HG03097 (cell line): ENCODE results near the gene ENTPD6.
"Not testable (repeated sequence)": the region's sequence is repeated elsewhere in the genome, so short reads cannot be mapped to it uniquely, and the experiment has no call there.

Source experiments
- ATAC-seq: cut with Tn5 transposase; IDR thresholded peaks from one replicate; pipeline ENCODE4 v1.9.1; 2021; ENCODE audit not compliant: unreplicated experiment, low FRiP score

Gene ENTPD6

DNA sequence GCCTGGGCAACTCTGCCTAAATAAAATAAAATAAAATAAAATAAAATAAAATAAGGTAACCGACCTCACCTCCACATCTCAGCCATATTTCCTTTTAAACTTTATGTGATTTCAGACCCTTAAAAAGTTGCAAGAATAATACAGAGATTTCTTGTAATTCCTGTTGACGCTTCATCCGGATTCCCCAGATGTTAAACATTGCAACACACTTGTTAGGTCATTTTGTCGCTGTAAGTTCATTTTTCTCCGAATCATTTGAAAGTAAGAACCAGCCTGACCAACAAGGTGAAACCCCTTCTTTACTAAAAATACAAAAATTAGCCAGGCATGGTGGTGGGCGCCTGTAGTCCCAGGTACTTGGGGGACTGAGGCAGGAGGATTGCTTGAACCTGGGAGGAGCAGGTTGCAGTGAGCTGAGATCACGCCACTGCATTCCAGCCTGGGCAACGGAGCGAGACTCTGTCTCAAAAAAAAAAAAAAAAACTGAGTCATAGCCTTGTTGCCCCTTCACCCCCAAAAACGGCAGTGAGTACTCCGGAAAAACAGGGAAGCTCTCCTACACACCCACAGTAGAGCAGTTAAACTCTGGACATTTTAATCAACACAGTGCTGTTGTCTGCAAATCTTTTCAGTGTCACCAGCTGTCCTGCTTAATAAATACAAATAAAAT, 58.2 kb downstream of the ENTPD6 start:
- ATAC-seq = no peak

DNA sequence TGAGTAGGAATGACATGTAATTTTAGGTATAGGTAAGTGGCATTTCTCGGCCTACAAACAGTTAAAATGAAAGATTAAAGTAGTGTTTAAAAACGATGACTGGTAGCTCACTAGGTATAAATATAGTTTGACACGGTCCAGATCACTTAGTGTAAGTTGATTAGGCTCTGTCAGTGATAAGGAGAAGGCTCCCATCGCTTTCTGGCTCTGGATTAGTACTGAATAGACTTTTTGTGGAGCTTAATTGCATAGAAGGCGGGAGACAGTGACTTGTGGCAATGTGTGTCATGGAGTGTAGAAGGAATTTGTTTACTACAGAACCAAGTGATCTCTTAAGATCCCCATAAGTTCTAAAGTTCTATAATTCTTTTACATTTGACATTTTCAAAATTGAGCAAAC, 59.1 kb downstream of the ENTPD6 start:
- no peak for ATAC-seq

DNA sequence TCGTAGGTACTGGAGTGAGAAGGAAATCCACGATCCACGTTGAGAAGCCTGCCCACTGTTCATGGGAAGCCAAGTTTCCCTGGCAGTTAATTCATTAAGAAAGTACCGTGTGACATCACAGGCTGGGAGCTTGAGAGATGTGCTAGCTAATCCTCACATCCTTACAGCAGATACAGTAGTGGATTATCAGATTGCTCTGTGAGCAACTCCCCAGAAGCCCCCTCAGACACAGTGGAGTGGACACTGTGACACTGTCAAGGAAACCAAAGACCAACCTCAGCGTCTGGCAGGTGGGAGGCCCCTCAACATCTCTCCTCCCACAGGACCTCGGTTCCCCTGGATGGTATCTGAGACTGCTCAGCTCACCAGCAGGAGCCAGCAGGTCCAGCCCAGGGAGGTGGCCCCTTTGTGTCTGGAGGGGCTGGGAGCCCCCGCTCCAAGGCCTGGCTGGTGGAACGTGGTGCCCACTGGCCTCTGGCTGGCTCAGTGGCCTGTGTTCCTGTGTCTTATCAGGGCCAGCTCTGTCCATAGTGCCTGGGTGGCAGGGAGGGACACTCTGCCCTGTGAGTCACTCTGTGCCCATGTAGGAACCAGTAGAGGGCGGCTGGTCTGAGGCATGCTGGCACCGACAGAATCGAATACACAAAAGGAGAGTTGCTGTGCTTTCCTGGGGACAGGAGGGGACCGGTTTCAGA, 59.6 kb downstream of the ENTPD6 start:
- no peak for ATAC-seq

DNA sequence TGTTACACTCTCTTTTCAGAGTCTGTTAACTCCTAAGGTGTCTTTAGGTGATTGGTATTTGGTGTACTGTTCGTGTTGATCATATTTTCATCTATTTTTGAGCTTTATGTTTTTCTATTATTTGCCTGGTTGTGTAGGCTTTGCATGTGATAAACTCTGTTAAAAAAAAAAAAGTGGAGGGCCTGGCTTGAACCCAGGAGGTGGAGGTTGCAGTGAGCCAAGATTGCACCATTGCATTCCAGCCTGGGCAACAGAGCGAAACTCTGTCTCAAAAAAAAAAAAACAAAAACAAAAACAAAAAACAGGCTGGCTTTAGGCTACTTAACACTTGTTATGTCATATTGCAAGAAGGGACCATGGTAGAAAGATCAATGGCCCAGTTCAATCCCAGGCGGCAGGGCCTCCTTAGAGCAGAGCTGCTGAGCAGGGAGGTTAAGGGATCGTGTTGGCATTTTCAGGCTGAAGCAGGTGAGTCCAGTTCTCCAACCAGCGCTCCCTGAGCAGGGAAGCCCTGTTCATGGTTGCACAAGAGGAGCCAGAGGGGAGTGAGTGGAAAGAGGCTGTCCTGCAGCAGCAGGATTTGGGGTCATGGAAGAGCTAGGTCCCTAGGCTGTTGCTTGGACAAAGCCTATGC, 60.8 kb downstream of the ENTPD6 start:
- no peak for ATAC-seq

DNA sequence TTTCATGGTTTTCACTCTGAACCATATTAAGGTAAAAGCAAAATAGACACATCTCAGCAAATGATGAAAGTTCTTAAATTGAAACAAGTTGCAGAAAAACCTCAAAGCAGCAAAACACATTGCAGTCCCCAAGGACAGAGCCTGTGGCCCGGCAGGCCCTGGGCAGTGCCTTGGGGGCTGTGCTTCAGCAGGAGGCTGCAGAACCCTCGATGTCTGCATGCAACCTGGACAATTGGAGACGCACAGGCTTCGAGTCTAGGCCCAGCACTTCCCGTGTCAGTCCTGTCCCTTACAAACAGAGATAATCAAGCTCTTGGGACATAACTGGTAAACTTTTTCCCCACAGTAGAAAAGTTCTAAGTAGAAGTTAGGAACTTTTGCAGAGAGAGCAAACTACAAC, 61.6 kb downstream of the ENTPD6 start:
- no peak for ATAC-seq

DNA sequence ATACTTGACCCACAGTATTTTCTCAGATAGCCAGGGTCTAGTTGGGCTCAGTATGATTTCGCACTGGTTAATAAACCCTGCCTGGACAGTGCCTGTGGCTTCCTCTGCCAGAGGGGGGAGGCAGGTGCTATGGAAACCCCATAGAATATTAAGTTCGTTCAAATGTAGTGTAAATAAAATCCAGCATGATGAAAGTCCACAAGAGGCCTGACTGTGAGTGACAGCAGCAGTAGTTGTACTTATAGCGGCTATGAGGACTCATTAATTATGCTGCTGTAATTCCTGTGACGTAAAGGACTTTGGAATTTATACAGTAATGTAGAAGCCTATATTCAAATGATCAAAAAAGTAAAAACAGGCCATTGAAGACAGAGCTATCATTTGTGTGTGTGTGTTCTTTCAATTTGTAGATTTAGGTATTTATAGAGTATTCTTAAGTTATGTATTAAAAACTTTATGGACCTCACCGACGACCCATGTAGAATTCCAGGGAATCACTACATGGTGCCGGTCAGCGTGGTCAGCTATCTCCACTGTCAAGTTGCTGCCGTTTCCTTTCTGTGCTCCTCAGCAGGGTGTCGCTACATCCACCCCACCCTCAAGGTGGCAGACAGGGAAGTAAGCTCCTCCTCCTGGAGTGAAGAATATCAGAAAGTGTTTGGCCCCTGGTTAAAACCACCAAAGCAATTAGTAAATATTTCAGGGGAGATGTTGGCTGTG, 62.4 kb downstream of the ENTPD6 start:
- no peak for ATAC-seq

DNA sequence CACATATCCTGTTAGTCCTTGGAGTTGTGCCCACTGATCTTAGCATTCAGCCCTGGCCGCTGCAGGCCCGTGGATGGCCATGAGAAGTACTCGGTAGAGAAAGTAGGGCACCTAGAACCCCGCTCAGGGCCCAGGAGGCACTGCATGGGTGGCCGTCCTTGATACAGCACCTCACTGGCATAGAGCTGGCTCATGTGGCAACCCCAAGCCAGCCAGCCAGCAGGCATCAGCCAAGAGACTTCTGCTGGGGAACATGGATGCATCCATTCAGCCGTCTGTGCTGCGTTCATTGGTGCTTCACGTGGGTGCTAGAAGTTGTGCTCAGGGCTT, 62.9 kb downstream of the ENTPD6 start:
- no peak for ATAC-seq

DNA sequence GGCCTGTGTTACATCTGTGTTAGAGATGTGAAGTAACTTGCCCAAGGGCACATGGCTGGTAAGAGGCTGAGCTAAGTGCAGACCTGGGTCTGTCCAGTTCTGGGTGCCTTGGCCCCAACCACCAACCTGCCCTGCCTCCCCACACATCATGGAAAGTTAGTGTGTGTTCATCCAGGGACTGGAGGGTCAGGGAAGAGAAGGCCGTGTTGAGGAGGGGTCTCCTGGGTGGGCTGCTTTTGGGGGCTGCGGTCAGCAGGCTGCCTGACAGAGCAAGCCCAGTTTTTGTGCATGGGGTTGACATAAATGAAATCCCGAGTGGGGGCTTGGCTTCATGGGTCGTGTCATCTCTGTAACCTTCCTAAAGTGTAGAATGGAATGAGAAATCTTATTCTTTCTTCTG, 63.3 kb downstream of the ENTPD6 start:
- ATAC-seq = no peak

DNA sequence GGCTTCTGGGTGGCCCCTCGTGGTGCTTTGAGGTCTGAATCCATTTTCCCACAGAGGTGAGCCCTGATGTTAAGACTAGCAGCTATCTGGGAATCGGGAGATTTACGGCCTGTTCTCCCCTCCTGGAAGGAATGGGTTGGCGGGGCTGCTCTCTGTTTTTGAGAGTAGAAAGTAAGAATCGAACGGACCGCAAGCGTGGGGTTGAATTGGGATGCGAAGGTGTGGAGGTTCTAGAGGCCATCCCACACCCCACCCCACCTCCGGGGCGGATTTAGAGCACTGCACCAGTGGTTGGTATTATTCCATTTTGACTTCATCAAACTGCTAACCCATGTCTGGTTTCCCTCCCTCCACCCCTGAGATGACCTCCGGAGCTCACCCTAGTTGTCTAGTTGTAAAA, 63.8 kb downstream of the ENTPD6 start:
- ATAC-seq = no peak

DNA sequence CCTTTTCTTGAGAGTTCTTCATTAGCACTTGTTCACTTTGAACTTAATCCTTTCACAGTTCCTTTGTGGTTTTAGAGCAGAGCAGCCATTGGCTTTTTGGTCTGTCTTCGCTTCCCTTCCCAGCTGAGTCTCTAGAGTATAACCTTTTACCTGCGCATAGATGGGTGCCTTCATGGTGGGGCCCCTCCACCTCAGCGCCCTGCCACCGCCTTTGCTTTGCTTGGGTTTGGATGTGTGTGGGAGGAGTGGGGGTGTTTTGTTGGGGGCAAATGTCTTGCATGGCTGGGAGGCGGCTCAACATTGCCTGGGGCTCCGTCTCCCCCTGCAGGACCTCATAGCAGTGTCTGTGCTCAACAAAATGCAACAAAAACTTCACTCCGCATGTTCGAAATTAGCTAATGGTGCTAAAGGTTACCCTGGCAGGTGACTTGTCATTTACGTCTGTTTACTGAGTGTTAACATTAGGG, 64.3 kb downstream of the ENTPD6 start:
- no peak for ATAC-seq

DNA sequence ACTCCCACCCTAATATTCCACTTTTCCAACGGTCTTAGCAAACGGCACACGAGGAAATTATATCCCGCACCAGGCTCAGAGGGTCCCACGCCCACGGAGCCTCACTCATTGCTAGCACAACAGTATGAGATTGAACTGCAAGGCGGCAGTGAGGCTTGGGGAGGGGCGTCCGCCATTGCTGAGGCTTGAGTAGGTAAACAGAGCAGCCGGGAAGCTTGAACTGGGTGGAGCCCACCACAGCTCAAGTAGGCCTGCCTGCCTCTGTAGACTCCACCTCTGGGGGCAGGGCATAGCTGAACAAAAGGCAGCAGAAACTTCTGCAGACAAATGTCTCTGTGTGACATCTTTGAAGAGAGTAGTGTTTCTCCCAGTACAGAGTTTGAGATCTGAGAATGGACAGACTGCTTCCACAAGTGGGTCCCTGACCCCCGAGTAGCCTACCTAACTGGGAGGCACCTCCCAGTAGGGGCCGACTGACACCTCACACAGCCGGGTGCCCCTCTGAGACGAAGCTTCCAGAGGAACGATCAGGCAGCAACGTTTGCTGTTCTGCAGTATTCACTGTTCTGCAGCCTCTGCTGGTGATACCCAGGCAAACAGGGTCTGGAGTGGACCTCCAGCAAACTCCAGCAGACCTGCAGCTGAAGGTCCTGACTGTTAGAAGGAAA, 65.4 kb downstream of the ENTPD6 start:
- ATAC-seq = not testable (repeated sequence)

DNA sequence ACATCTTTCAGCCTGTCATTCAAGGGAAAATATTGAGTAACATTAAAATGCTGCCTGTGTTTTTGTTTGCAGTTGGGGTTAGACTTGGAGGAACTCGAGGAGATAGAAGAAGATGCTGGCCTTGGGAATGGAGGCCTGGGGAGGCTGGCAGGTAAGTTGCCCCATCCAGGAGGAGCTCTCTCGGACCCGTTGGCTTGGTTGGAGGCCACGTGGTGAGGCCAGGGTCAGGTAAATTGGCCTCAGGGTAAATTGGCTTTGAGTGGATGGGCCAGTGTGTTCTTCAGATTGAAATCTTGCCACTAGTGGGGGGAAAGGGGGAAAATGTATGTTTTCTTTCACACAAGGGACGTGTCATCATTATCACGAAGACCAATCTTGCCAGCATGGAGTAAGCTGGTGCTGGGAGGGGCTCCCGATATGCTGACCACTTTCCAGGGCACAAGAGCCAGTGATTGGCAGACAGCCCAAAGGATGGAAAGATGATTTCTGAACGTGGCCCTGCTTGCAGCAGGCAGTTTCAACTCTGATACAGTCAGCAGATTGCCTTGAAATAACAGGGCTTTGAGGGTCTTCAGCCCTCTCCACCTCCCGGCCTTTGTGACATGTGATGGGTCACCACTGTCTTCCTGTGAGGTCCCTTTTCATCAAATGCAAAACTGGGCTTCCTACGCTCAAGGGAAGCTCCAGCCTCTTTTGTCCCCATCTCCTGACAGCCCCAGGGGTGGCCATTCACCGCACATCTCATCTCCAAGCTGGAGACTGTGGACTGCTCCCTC, 73.7 kb downstream of the ENTPD6 start:
- ATAC-seq = no peak

DNA sequence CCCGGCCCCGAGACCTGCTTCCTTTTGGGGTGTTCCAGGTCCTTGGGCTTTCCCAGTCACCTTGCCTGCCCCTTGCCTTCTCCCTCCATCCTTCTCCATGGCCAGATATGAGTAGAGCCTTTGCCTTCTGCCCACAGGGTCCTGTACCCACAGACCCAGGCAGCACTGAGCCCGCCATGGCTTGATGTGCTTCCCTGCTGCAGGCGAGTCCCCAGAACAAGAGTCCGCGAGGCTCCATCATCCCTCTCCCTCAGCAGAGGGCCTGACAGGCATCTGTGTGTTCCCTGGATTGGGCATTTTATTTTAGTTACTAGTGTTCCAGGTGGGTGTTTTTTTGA, 74.3 kb downstream of the ENTPD6 start:
- ATAC-seq = no peak

DNA sequence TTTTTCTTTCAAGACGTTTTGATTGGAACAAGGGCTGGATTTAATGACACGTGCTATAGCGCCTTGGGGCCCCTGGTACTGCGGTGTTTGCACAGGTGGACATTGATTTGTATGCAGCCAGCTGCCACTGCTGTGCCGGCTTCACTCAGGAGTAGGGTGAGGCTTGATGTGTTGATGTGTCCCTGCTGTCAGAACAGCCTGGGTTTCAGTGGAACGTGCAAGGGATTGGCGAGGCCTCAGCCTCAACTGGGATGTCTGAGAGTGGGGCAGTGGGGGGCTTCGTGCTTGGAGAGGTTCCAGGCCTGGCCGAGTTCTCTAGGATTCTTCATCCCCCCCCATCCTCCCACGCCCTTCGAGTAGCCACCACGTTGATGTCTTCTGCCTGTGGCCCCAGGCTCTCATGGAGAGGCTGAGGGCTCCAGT, 75.3 kb downstream of the ENTPD6 start:
- ATAC-seq = no peak

DNA sequence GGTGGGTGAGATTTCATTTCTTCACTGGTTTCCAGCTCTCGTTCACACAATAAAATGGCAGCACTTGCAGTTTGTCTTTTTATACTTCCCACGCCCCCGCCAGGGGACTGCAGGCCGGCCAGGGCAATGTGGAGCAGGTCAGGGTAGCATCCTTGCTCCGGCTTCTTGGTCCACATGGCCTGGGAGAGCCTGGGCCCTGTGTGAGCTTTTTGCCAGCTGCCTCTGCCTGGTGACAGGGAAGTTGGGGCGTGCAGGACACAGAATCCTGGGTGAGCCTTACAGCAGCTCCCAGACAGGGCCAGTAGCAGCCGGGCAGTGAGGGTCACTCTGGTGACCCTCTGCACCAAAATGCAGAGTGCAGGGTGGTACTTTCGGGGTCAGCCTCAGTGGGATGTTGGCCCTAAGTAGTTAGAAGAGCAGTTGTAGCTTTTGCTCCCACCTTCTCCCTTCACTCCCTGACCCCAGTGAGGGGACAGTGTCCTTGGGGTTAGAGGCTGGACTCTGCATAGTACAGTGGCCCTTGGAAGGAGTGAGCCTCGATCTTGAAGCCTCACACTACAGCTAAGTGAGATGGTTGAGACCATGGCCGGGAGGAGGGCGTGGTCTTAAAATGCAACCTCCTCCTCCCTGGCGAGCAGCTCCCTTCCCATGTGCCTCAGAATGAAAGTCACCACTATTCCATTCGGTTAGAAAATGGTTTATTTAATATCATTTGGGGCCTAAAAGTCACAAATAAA, 76.1 kb downstream of the ENTPD6 start:
- no peak for ATAC-seq

DNA sequence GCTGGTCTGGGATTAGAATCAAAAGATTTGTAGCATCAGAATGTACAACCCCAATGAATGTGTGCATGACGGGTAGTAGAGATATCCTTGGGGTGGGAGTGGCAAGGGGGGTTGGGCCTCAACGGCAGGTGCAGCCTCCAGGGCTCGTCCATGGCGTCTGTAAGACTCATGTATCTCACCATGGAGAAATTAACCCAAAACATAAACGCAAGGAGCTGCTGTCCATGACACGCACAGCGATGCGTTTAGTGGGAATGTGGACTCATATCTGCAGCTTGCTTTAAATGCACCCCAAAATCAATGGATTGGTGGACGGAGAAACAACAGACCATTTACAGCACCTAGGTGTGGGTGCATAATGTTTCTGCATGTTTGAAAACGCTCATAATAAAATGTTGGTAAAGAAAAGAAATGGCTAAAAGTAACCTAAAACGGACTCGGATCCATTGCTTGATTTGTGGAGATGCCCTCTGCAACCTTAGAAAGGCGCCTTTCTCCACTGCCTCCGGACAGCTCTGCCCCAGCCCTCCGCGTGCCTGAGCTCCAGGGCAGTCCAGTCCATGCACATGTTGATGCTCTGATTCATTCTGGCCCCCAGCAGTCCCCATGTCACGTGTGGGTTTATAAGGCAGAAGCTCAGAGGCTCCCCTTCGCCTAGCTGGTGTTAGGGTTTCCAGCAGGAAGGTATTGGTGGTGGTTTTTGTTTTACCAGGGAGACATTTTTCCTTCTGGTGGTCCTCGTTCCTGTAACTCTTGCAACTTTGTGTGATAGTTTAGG, 76.9 kb downstream of the ENTPD6 start:
- ATAC-seq = no peak

DNA sequence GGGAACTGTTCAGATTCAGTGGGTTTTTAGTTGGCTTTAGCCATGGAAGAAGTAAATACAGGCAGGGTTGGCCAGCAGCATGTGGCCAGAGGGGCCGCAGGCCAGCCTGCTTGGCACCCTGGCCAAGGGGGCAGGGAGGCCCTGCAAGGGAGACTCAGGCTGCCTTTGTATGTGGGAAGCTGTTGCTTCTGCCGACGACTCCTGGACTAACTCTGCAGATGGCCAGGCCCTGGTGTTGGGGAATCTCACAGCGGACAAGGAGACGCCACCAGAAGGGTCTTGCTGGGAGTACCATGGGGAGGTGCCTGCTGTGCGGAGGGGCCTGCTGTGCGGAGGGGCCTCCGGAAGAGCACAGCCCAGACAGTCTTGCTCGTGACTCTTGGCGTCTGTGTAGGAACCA, 77.5 kb downstream of the ENTPD6 start:
- no peak for ATAC-seq

DNA sequence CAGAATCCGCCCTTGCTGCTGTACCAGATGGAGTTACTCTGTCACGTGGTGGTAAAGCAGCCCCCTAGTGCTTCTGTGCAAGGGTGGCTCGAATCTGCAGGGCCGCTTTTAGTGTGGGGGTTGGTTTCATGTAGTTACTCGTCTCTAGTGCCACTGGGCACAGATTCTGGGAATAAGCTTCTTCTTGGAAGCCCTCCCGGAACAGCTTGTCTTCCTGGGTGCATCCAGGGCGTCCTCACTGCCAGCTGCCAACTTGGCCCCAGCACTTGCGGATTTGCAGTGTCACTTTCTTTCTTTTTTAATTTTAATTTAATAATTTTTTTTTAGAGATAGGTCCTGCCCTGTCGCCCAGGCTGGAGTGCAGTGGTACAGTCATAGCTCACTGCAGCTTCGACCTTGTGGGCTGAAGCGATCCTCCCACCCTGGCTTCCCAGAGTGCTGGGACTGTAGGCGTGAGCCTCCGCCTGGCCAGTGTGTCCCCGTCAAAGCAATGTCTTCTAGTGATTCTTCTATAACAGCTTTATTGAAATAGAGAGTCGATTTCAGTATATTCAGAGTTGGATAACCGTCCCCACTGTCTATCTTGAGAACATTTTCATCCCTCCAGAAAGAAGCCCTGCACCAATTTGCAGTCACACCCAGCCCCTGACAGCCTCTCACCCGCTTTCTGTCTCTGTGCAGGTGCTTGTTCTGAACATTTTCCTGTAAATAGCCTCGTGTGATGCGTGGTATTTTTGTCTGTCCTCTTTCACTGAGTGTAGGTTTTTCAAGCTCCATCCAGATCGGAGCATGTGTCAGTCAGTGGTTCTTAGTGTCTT, 78.2 kb downstream of the ENTPD6 start:
- no peak for ATAC-seq
